Middle frontal gyrus (tissue), 1 donor: ENCODE results near the gene NUP188.

ENCODE experiments used
- DNase-seq: peaks from one replicate; pipeline ENCODE4 v3.0.0-alpha.2; 2015; ENCODE audit warnings: low spot score; ENCODE audit errors: extremely low spot score

The NUP188 gene

GRCh38 chr9:128947527-128948301 lies at the start of gene NUP188, which contains the start of gene DOLK:
Gene NUP188 (plus strand): TSS chr9:128947699. CDS start chr9:128947720, 21 bp downstream.
Gene DOLK (minus strand): TSS chr9:128947603. CDS start chr9:128947303, 300 bp downstream.
- DNase-seq, result peak; percentile 89

GRCh38 chr9:128898382-128898781 lies 49.1 kb upstream of the NUP188 start:
- DNase-seq, result no peak

- no peak for DNase-seq
These were observed 48.5 kb upstream of the NUP188 start for GRCh38 chr9:128898845-128899565.

- DNase-seq, result no peak
These were observed 47.8 kb upstream of the NUP188 start for GRCh38 chr9:128899566-128900322.

- DNase-seq, result no peak
These were observed 46.1 kb upstream of the NUP188 start for GRCh38 chr9:128901379-128901778.

- DNase-seq, result no peak
These were observed 45.7 kb upstream of the NUP188 start for GRCh38 chr9:128901822-128902221.

GRCh38 chr9:128902351-128903078 lies 45.0 kb upstream of the NUP188 start:
- DNase-seq, result no peak

GRCh38 chr9:128903079-128903461 lies 44.4 kb upstream of the NUP188 start:
- no peak for DNase-seq

- no peak for DNase-seq
These were observed 43.5 kb upstream of the NUP188 start for GRCh38 chr9:128903871-128904620.

GRCh38 chr9:128905964-128906363 lies 41.5 kb upstream of the NUP188 start:
- DNase-seq, result no peak

- DNase-seq, result no peak
These were observed 40.8 kb upstream of the NUP188 start for GRCh38 chr9:128906741-128907140.

- DNase-seq, result no peak
These were observed 39.1 kb upstream of the NUP188 start for GRCh38 chr9:128908372-128908771.

- no peak for DNase-seq
These were observed 37.6 kb upstream of the NUP188 start for GRCh38 chr9:128909859-128910258.

- DNase-seq, result no peak
These were observed 36.6 kb upstream of the NUP188 start for GRCh38 chr9:128910906-128911305.

- no peak for DNase-seq
These were observed 35.9 kb upstream of the NUP188 start for GRCh38 chr9:128911529-128912035.

GRCh38 chr9:128912270-128912853 lies 35.1 kb upstream of the NUP188 start:
- no peak for DNase-seq

GRCh38 chr9:128913048-128913900 lies 34.2 kb upstream of the NUP188 start:
- no peak for DNase-seq

- no peak for DNase-seq
These were observed 33.3 kb upstream of the NUP188 start for GRCh38 chr9:128913995-128914772.
